SU-DHL-6 (cell line): ENCODE data around the gene ABCA6.

Source experiments
- H2AFZ ChIP-seq: fragments of 200-600 bp; sonication (generic); 2 replicates; pipeline ENCODE4 v1.6.1; 2014; ENCODE audit warnings: low read depth, mild to moderate bottlenecking, moderate library complexity, mixed read lengths, antibody characterized with exemption, low read length; ENCODE audit not compliant: severe bottlenecking
- H3F3A ChIP-seq: fragments of 200-600 bp; shearing (Covaris generic); 2 replicates; pipeline ENCODE4 v1.6.0; 2016; ENCODE audit warnings: antibody characterized with exemption, mild to moderate bottlenecking; ENCODE audit not compliant: insufficient read depth
- H3K27ac ChIP-seq: fragments of 200-600 bp; sonication (generic); 2 replicates; pipeline ENCODE4 v1.5.1; 2016; ENCODE audit warnings: low read depth, mild to moderate bottlenecking, low read length, moderate library complexity, mixed read lengths
- H3K27me3 ChIP-seq: fragments of 200-600 bp; sonication (generic), shearing (Covaris generic); 2 replicates; pipeline ENCODE4 v1.6.0; 2014; ENCODE audit warnings: mild to moderate bottlenecking, low read length
- H3K36me3 ChIP-seq: fragments of 200-600 bp; sonication (generic); 2 replicates; pipeline ENCODE4 v1.6.1; 2014; ENCODE audit warnings: mild to moderate bottlenecking, low read length, mixed read lengths
- H3K4me2 ChIP-seq: fragments of 300-600, 200-600 bp; shearing (Covaris generic), sonication (generic); 2 replicates; pipeline ENCODE4 v1.6.0; 2014; ENCODE audit warnings: low read length, low read depth, mild to moderate bottlenecking; ENCODE audit not compliant: poor library complexity, severe bottlenecking
- H3K4me3 ChIP-seq: fragments of 200-600 bp; sonication (generic); 2 replicates; pipeline ENCODE4 v1.5.1; 2014; ENCODE audit warnings: antibody characterized with exemption, low read length, mild to moderate bottlenecking, mixed read lengths; ENCODE audit not compliant: insufficient read depth, poor library complexity, severe bottlenecking
- H3K79me2 ChIP-seq: fragments of 200-600 bp; sonication (generic); 2 replicates; pipeline ENCODE4 v1.6.1; 2014; ENCODE audit warnings: mild to moderate bottlenecking, low read length, moderate library complexity; ENCODE audit not compliant: insufficient read depth
- H3K9ac ChIP-seq: fragments of 200-600 bp; sonication (generic); 2 replicates; pipeline ENCODE4 v1.7.0; 2014; ENCODE audit warnings: mild to moderate bottlenecking, low read length
- H3K9me2 ChIP-seq: fragments of 200-600 bp; sonication (generic); replicated peaks from 2 replicates; pipeline ENCODE4 v1.6.1; 2014; ENCODE audit warnings: low read length; ENCODE audit not compliant: insufficient read depth
- H3K9me3 ChIP-seq: fragments of 200-600 bp; sonication (generic); 2 replicates; pipeline ENCODE4 v1.6.1; 2014; ENCODE audit warnings: low read length, mixed read lengths; ENCODE audit not compliant: insufficient read depth
- H4K20me1 ChIP-seq: fragments of 200-600 bp; sonication (generic); 2 replicates; pipeline ENCODE4 v1.6.1; 2014; ENCODE audit warnings: low read depth, mild to moderate bottlenecking, antibody characterized with exemption, low read length, moderate library complexity, mixed read lengths
- EZH2phosphoT487 ChIP-seq: fragments of 200-600 bp; sonication (generic), shearing (Covaris generic); conservative IDR thresholded peaks from 2 replicates; pipeline ENCODE4 v1.6.1; 2018; ENCODE audit warnings: mild to moderate bottlenecking, antibody characterized with exemption, low read length, moderate library complexity, mixed read lengths
- TF ChIP-seq, protein P1 (sequence below): fragments of 200-600 bp; sonication (generic); IDR thresholded peaks from one replicate; pipeline ENCODE4 v1.5.1; 2017; ENCODE audit warnings: antibody characterized with exemption, mild to moderate bottlenecking, low read length, moderate library complexity; ENCODE audit not compliant: insufficient read depth, poor library complexity, severe bottlenecking

The ABCA6 gene

GRCh38 chr17:69093279-69093789 is 48.4 kb downstream of the ABCA6 start:
- Histone ChIP-seq H3K9ac (no peak overlapping the region), H2AFZ (no peak overlapping the region), H3K79me2 (no peaks in the 10 kb centered on the region), H3K9me2 (no peaks in the 10 kb centered on the region), H3K4me2 (no peak overlapping the region), H3K4me3 (no peak overlapping the region), H3K9me3 (no peaks in the 10 kb centered on the region), H3K36me3 (no peaks in the 10 kb centered on the region), H3F3A (no peaks in the 10 kb centered on the region), H3K27ac (no peak overlapping the region), H4K20me1 (no peaks in the 10 kb centered on the region), H3K27me3 (no peaks in the 10 kb centered on the region)
- TF ChIP-seq EZH2phosphoT487: no peak
- TF ChIP-seq, protein P1, sequence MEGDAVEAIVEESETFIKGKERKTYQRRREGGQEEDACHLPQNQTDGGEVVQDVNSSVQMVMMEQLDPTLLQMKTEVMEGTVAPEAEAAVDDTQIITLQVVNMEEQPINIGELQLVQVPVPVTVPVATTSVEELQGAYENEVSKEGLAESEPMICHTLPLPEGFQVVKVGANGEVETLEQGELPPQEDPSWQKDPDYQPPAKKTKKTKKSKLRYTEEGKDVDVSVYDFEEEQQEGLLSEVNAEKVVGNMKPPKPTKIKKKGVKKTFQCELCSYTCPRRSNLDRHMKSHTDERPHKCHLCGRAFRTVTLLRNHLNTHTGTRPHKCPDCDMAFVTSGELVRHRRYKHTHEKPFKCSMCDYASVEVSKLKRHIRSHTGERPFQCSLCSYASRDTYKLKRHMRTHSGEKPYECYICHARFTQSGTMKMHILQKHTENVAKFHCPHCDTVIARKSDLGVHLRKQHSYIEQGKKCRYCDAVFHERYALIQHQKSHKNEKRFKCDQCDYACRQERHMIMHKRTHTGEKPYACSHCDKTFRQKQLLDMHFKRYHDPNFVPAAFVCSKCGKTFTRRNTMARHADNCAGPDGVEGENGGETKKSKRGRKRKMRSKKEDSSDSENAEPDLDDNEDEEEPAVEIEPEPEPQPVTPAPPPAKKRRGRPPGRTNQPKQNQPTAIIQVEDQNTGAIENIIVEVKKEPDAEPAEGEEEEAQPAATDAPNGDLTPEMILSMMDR: no peak

DNA sequence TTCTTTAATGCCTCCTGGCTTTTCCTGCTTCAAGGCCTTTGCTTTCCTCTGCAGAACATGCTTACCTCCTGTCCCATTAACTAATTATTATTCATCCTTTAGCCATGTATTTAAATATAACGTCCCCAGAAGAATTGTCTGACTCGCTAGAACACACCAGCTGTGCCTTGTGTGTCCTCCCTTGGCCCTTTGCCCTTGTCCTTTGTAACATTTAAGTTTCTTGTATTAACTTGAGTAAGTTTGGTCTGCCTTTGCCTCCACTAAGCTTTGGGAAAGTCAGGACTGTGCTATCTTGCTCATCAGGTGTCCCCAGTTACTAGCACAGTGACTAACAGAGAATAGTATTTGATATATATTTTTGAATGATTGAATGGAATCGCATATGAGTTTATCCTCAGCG is 51.3 kb downstream of the ABCA6 start:
- Histone ChIP-seq H3K27me3 (no peaks in the 10 kb centered on the region), H3K79me2 (no peaks in the 10 kb centered on the region), H4K20me1 (no peaks in the 10 kb centered on the region), H3K4me2 (no peak overlapping the region), H2AFZ (no peak overlapping the region), H3K9me2 (no peaks in the 10 kb centered on the region), H3K36me3 (no peaks in the 10 kb centered on the region), H3K9me3 (no peaks in the 10 kb centered on the region), H3K4me3 (no peak overlapping the region), H3F3A (no peaks in the 10 kb centered on the region), H3K9ac (no peak overlapping the region), H3K27ac (no peak overlapping the region)
- TF ChIP-seq, protein P1: no peak
- no peak for TF ChIP-seq EZH2phosphoT487

DNA sequence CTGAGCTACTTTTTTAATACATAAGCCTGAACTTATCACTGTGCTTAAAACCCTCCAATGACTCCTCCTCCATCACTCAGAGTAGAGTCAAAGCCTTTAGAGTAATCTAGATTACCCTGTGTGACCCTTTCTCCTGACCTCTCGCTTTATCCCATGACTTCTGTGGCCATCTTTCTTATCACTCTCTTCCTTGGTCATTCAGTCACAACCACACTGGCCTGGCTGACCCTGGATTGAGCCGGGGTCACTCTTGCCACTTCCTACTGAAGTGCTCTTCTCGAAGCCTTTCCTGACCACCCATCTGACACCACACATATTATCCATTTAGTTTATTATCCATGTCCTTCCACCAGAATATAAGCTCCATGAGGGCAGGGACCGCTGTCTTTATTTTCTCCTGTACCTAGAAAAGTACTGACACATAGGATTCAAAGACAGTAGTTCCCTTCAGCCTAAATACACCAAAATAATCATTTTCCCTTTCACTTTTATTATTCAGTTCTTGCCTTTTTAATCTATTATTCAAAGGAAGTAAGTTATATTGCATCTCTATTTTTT is 53.0 kb downstream of the ABCA6 start:
- TF ChIP-seq, protein P1: no peak
- TF ChIP-seq EZH2phosphoT487: no peak
- H3K9me3 ChIP-seq: no peaks in the 10 kb centered on the region

More for the DNA sequence above, 53.0 kb downstream of the ABCA6 start:
- Histone ChIP-seq H3K9me2 (no peaks in the 10 kb centered on the region), H2AFZ (no peak overlapping the region), H3F3A (no peaks in the 10 kb centered on the region), H3K79me2 (no peaks in the 10 kb centered on the region), H3K36me3 (no peaks in the 10 kb centered on the region), H3K27ac (no peak overlapping the region), H3K4me2 (no peak overlapping the region), H3K9ac (no peak overlapping the region), H3K4me3 (no peak overlapping the region), H3K27me3 (no peaks in the 10 kb centered on the region), H4K20me1 (no peaks in the 10 kb centered on the region)
